HEK293T (cell line): ENCODE results near the gene KIAA1549.

ENCODE experiments used
- CTCF ChIA-PET: fragments of 350-600 bp; formaldehyde crosslinking; extraction: SDS; loops from one replicate; lab custom pipeline; 2021; ENCODE audit warnings: antibody characterized with exemption, inconsistent platforms; lab: Yijun Ruan, JAX
- POLR2A ChIA-PET: fragments of 350-600 bp; formaldehyde crosslinking; extraction: SDS; loops from one replicate; lab custom pipeline; 2020; ENCODE audit warnings: antibody characterized with exemption, inconsistent platforms; lab: Yijun Ruan, JAX
- DNase-seq: peaks from one replicate; pipeline ENCODE4 v3.0.0; 2012; ENCODE audit warnings: mixed read lengths; ENCODE audit errors: extremely low spot score
- ARNT ChIP-seq: fragments of 450-650 bp; IDR thresholded peaks from 2 replicates; pipeline ENCODE4 v1.6.1; 2017; ENCODE audit warnings: mild to moderate bottlenecking
- BHLHE40 ChIP-seq: fragments of 450-650 bp; IDR thresholded peaks from 2 replicates; pipeline ENCODE4 v1.6.1; 2016; ENCODE audit warnings: mild to moderate bottlenecking, moderate library complexity, borderline replicate concordance
- CTBP1 ChIP-seq: fragments of 450-650 bp; IDR thresholded peaks from 2 replicates; pipeline ENCODE4 v1.6.1; 2016; ENCODE audit warnings: borderline replicate concordance
- ELF4 ChIP-seq: fragments of 450-650 bp; IDR thresholded peaks from 2 replicates; pipeline ENCODE4 v1.6.1; 2017; ENCODE audit warnings: antibody characterized with exemption
- FOXA1 ChIP-seq: fragments of 450-650 bp; IDR thresholded peaks from 2 replicates; pipeline ENCODE4 v1.6.1; 2016; ENCODE audit warnings: mild to moderate bottlenecking
- FOXK2 ChIP-seq: fragments of 450-650 bp; IDR thresholded peaks from 2 replicates; pipeline ENCODE4 v1.6.1; 2016; ENCODE audit warnings: mild to moderate bottlenecking
- FOXM1 ChIP-seq: fragments of 450-650 bp; IDR thresholded peaks from 2 replicates; pipeline ENCODE4 v1.6.1; 2017; ENCODE audit warnings: mild to moderate bottlenecking, borderline replicate concordance
- HDGF ChIP-seq: fragments of 450-650 bp; IDR thresholded peaks from 2 replicates; pipeline ENCODE4 v1.6.1; 2017; ENCODE audit warnings: antibody characterized with exemption, borderline replicate concordance
- L3MBTL2 ChIP-seq: fragments of 450-650 bp; conservative IDR thresholded peaks from 2 replicates; pipeline ENCODE4 v1.6.1; 2016; ENCODE audit warnings: mild to moderate bottlenecking
- LEF1 ChIP-seq: fragments of 450-650 bp; IDR thresholded peaks from 2 replicates; pipeline ENCODE4 v1.6.1; 2017; ENCODE audit warnings: mild to moderate bottlenecking, borderline replicate concordance
- NFRKB ChIP-seq: fragments of 450-650 bp; IDR thresholded peaks from 2 replicates; pipeline ENCODE4 v1.6.1; 2016; ENCODE audit warnings: mild to moderate bottlenecking, moderate library complexity
- SP1 ChIP-seq: fragments of 450-650 bp; IDR thresholded peaks from 2 replicates; pipeline ENCODE4 v1.6.1; 2017
- SUZ12 ChIP-seq: fragments of 450-650 bp; IDR thresholded peaks from 2 replicates; pipeline ENCODE4 v1.6.1; 2016; ENCODE audit warnings: mild to moderate bottlenecking
- TARDBP ChIP-seq: fragments of 450-650 bp; IDR thresholded peaks from 2 replicates; pipeline ENCODE4 v1.6.1; 2016
- ZNF384 ChIP-seq: fragments of 450-650 bp; IDR thresholded peaks from 2 replicates; pipeline ENCODE4 v1.6.1; 2016
- TF ChIP-seq, protein P1 (sequence below): fragments of 450-650 bp; IDR thresholded peaks from 2 replicates; pipeline ENCODE4 v1.6.1; 2016

Gene KIAA1549

DNA sequence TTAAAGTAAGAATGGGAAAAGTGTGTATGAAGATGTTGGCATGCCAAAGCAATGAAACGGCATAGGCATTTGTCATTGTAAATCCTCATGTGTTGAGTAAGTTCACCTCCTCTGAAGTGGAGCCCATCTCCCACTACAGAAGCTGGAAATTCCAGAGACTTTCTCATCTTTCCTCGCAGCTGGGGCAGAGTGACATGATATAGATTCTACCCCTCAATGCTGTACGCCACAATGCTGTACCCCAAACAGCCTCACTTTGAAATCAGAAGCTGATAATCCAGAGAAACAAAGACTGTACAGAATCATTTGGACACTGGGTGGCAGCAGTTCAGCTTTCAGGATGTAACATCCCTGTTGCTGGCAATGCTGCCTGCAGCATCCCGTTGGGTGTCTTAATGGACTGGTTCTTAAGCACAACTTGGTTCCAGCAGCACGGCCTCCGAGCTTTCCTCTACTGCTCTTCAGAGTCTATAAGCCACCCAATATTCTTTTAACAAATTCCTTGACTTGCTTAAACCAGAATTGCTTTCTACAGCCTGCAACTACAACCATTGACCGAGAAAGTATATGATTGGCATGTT, 35.8 kb upstream of the KIAA1549 start:
- ChIA-PET POLR2A (no interaction called here), CTCF (interaction anchor here (0.6 to 2.3 kb wide), 11 partner anchors 9 to 1451 kb away, joined by 3 to 15 read pairs (median 5); no protein-coding TSS in a partner anchor)
- DNase-seq = peak; percentile 90
- no peak for TF ChIP-seq SP1
- TF ChIP-seq L3MBTL2 = no peak
- no peak for TF ChIP-seq BHLHE40
- no peak for TF ChIP-seq SUZ12
- TF ChIP-seq TARDBP = no peak
- TF ChIP-seq FOXA1 = no peak
- TF ChIP-seq, protein P1, sequence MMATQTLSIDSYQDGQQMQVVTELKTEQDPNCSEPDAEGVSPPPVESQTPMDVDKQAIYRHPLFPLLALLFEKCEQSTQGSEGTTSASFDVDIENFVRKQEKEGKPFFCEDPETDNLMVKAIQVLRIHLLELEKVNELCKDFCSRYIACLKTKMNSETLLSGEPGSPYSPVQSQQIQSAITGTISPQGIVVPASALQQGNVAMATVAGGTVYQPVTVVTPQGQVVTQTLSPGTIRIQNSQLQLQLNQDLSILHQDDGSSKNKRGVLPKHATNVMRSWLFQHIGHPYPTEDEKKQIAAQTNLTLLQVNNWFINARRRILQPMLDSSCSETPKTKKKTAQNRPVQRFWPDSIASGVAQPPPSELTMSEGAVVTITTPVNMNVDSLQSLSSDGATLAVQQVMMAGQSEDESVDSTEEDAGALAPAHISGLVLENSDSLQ = peak; percentile 24; the same call in 1 of the 2 replicates
- TF ChIP-seq HDGF = peak; percentile 89; the same call in 1 of the 2 replicates
- TF ChIP-seq FOXK2 = no peak

DNA sequence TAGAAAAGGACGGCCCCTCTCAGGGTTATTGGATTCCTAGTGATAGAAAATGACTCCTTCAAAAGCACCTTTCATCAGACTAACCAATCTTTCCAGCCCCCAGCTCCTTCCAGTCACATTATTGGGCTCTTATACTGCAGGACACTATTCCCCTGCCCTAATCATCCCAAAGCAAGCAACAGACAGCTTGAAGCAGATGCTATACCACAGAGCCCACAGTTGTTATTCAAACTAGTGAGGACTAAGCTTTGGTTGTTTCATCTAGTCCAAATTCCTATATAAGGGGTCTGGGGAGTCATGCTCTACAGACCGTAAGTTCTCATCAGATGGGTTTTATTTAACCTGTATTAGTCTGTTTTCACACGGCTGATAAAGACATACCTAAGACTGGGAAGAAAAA, 30.2 kb upstream of the KIAA1549 start:
- ChIA-PET POLR2A (interaction anchor here (0.7 kb wide), 1 partner anchor 18 kb away, joined by 3 read pairs; no protein-coding TSS in a partner anchor), CTCF (no interaction called here)
- TF ChIP-seq BHLHE40 (no peak), ZNF384 (no peak), FOXK2 (no peak), FOXM1 (no peak), NFRKB (no peak), ARNT (no peak), LEF1 (no peak), FOXA1 (no peak), L3MBTL2 (no peak), CTBP1 (no peak)
- DNase-seq = no peak

DNA sequence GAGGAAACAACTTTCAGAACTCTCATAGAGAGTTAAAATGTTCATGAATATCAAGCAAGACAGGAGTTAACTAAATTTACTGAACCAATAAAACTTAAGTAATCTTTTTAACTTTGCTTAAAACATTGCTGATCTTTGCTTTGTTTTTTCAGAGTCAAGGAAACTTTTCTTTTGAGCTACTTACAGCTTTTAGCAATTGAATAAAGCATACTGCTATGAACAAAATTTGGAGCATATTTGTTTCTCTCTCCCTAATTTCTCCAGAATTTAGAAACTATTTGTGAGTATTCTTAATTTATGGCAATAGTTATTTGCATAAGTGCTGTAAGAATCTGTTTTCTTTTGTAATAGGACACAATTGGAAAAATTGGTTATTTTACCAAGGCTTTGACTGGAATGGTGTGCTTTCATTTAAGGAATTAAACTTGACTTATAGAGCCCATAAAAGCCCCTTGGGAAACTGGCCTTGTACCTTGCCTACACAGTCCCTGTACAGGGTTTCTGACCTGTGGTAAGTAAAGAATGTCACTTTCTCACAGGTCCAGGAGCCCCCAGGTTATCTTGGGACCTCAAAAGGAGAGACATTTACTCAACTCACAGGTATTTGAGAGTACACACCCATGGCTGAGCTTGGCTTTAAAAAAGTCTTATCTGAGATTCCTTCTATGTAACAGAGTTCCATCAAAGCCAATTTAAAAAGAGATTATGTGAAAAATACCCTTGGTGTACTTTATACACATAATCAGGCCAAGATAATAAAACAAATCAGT, 23.3 kb upstream of the KIAA1549 start:
- ChIA-PET POLR2A (no interaction called here), CTCF (interaction anchor here (1.8 kb wide), 1 partner anchor 13 kb away, joined by 5 read pairs; no protein-coding TSS in a partner anchor)
- no peak for TF ChIP-seq CTBP1
- no peak for DNase-seq

DNA sequence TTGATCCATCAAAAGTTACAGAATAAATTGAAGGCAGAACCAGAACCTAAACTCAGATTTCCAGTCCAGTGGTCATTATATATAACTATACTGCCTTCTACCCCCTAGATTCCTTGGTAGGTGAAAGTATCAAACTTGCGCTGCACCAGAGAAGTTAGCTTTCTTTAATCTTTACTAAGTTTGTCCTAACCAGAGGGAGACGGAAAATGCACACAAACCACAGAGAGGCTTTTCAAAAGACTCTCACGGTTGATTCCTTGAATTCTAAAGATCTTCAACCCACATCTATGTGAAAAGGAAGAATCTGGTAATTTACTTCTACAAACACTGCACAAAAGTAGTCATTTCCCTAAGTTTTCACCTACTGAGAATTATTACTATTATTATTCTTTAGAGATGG, 18.2 kb upstream of the KIAA1549 start:
- CTCF ChIA-PET = no interaction called here
- DNase-seq = no peak
- TF ChIP-seq FOXK2 (no peak), SP1 (no peak), FOXM1 (no peak), FOXA1 (no peak), NFRKB (no peak), ELF4 (no peak)
- POLR2A ChIA-PET = no interaction called here

DNA sequence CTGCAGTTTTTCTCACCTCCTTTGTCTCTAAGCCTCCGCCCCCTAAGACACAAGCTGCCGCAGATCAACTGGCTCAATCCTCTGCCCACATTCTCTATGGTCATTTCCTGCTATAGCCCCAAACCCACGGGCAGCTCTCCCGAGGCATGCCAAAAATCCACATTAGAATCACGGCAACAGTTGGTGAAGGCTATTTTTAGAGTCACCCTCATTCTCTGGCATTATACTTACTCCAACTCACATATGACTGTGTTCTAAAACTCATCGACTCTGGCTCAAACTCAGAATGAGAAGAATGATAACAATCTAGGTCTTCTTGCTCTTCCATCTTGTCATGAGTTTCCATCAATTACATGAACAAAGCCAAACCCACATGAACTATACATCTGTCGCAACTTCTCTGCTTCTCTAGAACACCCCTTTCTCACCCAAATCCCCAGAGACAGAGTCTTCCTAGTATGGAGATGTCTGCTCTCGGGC, 10.9 kb upstream of the KIAA1549 start:
- no peak for TF ChIP-seq ZNF384
- TF ChIP-seq FOXK2 = no peak
- no peak for TF ChIP-seq LEF1
- TF ChIP-seq, protein P1 = no peak
- TF ChIP-seq ELF4 = no peak
- no peak for TF ChIP-seq FOXA1
- no peak for DNase-seq
- POLR2A ChIA-PET = no interaction called here
- CTCF ChIA-PET = no interaction called here

DNA sequence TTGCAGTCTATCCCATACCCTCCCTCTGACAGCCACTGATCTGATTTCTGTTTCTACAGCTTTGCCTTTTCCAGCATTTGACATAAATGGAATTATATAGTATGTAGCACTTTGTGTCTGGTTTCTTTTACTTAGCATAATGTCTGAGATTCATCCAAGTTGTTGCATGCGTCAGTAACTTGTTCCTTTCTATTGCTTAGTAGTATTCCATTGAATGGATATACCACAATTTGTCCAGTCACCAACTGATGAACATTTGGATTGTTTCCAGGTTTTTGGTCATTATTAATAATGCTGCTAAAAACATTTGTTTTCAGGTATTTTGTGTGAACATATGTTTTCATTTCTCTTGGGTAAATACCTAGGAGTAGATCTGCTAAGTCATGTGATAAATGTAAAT, 6.5 kb upstream of the KIAA1549 start:
- CTCF ChIA-PET = no interaction called here
- POLR2A ChIA-PET = no interaction called here
- TF ChIP-seq NFRKB (no peak), ARNT (no peak)
- DNase-seq = no peak

DNA sequence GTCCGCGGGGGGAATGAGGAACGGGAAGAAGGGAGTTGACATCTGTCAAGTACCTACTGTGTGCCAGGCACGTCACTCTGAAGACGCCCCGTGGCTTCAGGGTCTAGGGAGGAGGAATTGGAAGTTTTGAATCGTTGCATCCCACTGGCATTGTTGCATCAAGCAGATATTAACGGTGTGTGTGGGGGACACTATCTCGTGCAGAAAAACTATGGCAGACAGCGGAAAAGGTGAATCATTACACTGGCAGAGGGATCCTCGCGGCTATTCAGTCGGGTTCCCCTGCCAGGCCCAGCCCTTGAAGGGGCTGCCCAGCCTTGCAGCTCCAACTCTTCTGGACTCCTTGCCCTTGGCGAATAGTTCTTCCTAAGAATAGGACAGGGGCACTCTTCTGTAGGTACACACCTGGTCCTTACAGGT, 1.0 kb upstream of the KIAA1549 start:
- TF ChIP-seq SP1 (no peak), ZNF384 (no peak), ELF4 (no peak), BHLHE40 (no peak), CTBP1 (no peak), NFRKB (no peak)
- CTCF ChIA-PET = interaction anchor here (2.1 kb wide), 1 partner anchor 96 kb away, joined by 7 read pairs; no protein-coding TSS in a partner anchor
- no peak for DNase-seq
- POLR2A ChIA-PET = interaction anchor here (0.6 to 1.1 kb wide), 3 partner anchors 9 to 377 kb away, joined by 3 to 4 read pairs (median 3); partner anchors contain the start of gene LUC7L2
